GM21515 (cell line): ENCODE measurements around the gene MAPK4.
"Not testable (repeated sequence)": the region's sequence is repeated elsewhere in the genome, so short reads cannot be mapped to it uniquely, and the experiment has no call there.

Experiments
- ATAC-seq: cut with Tn5 transposase; IDR thresholded peaks from one replicate; pipeline ENCODE4 v1.9.1; 2021; ENCODE audit not compliant: unreplicated experiment

The MAPK4 gene

DNA sequence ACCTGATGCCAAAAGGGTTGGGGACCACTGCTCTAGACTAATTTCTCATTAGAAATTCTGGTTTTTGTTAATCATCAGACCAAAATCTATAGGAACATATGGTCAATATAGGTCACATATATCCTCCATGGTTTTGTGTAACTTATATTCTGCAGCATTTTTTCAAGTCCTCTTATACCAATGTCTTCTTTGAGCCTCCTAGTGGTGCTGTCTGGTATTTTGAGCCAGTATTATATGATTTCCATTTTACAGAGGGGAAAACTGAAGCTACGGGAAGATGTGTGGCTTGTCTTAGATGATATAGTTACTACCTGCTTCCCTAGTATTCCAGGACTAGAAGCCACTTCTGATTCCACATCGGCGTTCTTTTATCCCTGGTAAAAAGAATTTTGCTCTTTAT lies 13.8 kb downstream of the MAPK4 start:
- ATAC-seq, result no peak

DNA sequence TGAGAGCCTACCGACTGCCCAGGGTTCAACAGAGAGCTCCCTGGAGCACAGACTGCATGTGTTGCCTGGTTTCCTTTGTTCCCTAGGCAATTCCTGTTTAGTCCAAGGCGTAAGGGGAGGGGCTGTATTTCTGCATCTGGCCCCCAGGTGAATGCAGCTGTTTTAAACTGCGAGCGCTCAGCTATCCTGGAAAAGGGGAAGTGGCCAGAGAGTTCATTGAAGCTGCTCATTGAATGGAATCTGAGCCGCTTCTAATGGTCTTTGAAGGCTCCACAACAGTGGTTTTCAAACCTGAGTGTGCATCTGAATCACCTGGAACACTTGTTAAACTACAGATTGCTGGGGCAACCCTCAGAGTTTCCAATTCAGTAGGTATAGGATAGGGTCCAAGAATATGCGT lies 18.1 kb downstream of the MAPK4 start:
- ATAC-seq, result no peak

DNA sequence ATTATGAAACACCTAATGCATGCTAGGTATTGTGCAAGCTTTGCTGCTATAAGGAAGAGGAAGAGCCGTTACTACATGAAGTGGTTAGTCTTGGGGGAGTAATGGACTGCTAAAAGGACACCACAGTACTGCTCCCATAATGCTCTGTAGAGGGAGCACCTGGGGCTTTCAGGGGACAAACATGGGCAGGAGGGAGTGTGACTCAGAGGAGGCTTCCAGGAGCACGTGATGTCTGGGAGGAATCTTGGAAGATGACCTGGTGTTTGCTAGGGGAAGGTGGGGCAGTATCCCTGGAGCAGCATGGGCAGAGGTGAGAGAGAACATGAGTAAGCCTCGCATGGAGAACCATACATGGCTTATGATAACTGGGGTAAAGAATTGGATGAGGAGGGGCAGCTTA lies 18.8 kb downstream of the MAPK4 start:
- no peak for ATAC-seq

DNA sequence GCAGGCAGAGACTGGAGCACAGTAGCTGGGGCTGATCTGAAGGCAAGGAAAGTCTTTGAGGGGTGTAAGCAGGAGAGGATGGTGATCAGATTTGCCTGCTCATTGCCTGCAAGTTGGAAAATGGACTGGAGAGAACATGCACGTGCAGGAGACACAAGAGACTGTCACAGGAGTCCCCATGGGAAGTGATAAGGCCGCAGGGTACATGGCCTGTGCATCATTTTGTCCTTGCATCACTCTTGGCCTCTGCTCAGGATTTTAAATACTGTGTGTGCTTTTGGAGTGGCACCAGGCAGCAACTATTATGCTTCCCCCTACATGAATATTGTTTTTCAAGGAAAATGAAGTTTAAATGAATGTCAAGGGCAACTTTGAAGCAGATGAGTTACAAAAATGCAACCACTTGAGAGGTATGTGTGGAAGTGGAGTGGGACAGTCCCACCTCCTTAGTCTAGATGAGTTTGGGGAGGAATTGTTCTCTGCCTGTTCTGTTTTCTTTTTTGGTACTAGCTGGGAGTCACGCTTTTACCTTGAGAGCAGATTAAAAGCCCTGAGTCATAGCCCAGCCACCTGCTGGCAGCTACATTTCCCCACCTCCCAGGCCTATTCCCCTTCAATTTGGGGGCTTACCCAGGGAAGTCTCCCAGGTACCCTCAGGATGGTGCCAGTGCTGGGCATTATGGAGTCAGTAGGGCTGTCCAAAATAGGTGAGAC lies 19.3 kb downstream of the MAPK4 start:
- no peak for ATAC-seq

DNA sequence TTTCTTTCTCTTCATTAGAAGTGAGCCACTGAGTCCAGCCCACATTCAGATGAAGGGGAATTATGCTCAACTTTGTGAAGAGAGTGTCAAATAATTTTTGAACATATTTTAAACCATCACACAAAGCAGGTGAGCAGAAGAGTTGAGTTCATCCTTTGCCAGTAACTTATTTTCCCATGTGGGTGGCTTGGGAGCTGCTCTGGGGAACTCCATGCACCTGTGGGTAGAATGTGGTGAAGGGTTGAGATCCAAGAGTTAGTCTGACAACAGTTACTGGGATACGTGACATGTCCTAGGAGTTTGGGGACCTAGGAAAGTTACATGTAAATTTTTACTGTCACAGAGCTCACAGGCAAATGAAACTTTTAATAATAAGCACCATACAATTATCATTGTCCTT lies 21.6 kb downstream of the MAPK4 start:
- ATAC-seq, result no peak

DNA sequence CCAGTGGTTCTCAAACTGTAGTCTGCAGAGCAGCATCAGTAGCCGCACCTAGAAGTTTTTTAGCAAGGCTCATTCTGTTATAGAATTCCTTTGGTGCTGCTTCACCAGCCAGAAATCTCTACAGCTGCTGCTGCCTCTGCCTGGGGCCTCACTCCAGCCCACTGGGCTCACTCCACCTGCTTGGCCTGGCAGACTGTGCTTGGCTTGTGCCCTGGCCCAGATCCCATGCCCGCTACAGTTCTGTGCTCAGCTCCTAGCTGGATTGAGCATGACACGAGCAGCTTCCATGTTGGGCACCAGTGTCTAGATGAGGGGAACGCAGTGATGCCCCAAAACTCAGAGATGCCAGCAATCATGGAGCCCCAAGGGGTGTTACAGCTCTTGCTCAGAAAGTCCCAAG lies 22.6 kb downstream of the MAPK4 start:
- ATAC-seq, result no peak

DNA sequence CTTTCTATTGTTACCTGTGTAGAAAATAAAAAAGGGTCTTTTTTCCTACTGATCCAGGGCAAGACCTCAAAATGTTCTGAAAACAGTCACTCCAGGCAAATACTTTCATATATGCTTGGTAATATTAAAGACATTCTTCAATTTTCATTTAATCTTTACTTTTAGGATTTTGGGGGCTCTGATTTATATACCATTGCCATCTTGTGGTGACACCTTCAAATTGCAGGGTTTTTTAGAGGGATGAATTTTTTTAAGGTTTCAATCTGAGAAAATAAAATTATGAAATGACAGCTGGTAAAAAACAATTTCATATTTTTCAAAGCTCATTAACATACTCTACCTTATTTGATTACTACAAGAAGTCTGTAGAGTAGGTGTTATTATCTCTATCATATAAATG lies 26.8 kb downstream of the MAPK4 start:
- ATAC-seq, result no peak

DNA sequence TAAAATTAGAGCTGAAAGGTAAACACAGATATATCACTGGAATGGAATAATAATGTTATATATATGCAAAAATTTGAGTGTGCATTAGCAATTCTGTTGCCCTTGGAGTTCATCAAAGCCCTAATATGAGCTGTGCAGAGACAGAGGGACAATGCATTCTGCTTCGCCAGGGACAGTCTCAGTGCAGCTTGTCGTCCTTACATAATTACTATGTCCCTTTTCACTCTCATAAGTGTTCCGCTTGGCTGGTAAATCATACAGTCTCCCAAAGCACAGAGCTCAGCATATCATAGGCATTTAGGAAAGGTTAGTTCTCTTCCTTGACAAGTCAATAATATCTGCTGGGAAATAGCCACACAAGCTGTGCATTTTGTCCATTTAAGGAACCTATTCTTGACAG lies 30.7 kb downstream of the MAPK4 start:
- no peak for ATAC-seq

DNA sequence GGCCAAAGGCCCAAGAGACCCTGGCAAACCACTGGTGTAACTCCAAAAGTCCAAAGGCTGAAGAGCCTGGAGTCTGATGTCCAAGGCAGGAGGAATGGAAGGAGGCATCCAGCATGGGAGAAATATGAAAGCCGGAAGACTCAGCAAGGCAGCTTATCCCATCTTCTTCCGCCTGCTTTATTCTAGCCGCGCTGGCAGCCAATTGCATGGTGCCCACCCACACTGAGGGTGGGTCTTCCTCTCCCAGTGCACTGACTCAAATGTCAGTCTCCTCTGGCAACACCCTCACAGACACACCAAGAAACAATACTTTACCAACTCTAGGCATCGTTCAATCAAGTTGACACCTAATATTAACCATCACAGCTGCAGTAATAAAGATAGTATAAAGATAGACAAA lies 34.1 kb downstream of the MAPK4 start:
- ATAC-seq, result no peak

DNA sequence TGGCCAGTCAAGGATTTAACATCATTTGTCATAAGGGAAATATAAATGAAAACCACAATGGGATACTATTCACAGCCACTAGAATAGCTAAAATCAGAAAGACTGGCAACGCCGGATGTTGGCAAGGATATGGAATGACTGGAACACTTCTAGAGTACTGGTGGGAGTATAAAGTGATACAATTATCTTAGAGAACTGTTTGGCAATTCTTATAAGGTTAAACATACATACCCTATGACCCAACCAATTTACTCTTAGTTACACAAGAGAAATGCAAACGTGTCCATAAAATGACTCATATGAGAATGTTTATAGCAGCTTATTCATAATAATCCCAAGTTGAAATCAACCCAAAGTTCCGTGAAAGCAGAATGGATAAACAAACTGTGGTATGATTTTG lies 35.1 kb downstream of the MAPK4 start:
- ATAC-seq, result no peak

DNA sequence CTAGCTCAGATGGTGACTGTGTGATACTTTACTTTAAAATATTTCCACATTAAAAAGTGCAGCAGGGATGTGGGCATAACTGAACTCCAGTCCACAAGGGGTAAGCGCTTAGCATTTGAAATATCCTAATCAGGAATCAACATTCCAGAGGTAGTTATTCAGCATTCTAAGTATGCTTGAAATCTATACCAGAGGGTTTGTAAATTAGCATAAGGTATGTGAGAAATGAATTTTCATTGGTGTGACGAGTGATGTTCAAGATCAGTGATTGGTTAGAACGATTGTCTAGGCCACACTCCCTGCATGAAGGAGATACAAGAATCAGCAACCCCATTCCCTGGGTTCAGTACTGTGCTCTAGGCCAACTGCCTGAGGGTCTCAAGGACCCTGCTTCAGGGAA lies 42.6 kb downstream of the MAPK4 start:
- no peak for ATAC-seq

DNA sequence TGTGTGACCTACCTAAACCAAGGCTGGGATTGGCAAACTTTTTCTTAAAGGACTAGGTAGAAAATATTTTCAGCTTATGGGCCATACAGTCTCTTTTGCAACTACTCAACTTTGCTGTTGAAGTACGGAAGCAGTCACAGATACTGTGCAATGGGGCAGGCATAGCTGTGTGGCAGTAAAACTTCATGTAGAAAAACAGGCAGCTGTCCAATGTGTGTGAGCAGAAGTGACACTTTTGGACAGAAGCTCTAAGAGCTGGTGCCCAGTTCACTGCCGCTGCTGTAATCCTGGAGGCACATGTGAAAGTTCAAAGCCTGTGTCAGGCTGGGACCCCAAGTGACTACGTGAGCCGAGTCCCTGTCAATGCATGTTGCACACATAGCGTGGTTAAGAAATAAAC lies 46.7 kb downstream of the MAPK4 start:
- ATAC-seq, result no peak

DNA sequence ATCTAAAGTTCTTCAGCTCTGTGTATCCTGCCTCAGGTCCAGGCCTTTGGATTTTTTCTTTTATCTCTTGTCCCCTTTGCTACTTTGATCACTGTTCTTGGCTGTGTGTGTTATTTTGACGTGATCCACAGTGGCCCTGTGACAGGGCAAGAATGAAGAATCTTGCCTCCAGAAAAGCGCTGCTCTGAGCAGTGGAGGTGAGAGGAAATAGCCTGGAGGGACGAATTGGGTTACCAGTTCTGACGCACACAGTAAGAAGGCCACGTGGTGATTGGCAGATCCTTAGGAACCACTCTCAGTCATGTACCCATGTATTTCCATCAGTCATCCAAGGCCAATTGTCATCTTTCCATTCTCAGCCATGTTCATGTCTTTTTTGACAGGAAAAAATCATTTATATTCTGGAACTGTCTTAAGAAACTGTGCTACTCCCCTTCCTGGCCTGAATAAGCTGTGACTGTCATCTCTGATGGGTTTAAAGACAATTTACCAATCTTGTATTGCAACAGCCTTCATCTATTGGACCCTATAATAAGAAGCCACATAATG lies 47.6 kb downstream of the MAPK4 start:
- no peak for ATAC-seq

DNA sequence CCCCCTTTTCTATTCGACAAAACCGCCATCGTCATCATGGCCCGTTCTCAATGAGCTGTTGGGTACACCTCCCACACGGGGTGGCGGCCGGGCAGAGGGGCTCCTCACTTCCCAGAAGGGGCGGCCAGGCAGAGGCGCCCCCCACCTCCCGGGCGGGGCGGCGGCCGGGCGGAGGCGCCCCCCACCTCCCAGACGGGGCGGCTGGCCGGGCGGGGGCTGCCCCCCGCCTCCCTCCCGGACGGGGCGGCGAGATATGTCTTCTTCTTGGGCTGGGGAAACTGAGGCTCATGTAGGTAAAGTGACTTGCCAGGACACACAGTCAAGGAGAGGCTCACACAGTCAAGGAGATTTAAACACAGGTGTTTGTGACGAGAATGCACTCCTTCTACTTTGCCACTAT lies 49.3 kb downstream of the MAPK4 start:
- ATAC-seq, result not testable (repeated sequence)

DNA sequence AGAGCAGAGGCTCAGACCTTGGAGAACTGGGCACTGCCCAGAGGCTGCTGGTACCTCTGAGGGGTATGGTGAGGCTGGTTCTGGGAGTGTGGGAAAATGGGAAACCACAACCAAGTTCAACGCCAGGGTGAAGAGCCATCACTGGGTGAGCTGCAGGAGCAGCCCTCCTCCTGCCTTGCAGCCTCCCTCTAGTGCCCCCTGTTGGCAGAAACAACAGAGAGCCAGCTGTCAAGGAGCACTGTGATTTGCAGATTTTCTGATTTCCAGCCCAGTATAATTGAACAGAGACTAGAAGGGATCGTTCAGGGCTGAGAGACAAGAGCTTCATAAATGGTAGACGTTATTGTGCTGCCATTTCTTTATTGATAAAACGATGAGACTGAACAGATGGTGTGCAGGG lies 50.5 kb downstream of the MAPK4 start:
- no peak for ATAC-seq

DNA sequence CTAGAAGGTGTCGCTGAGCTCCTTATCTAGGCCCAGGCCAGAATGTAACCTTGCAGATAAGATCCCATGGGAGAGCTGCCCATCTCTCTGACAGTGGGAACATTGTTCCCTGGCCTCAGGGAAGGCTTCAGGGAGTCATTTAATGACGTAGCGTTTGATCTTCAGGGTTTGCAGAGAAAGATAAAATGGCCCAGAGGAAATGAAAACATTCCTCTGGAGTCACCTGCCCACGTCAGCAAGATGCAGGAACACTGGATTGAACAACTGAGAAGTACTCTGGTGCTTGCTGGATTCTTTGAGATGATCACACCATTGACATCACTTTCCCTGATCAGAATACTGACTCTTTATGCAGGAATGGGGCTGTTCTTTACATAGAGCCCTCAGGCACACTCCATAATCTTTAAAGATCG lies 51.6 kb downstream of the MAPK4 start:
- ATAC-seq, result no peak

DNA sequence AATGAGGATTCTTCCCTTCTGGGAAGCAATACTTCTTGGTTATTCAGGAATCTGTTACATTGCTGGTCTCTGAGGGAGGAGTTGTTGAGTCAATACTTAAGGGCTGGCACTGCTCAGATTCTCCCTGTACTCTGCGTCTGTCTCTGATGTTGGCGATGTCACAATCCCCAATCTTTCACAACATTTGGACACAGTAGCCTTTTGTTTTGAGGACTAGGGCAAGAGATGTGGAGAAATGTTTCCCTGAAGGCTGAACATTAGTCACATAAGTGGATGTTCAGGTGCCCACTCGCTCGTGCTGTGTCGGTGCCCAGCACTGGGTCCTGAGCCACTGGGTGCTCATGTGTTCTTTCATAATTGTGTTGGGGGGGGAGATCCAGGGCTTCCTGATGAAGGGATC lies 55.0 kb downstream of the MAPK4 start:
- ATAC-seq, result no peak

DNA sequence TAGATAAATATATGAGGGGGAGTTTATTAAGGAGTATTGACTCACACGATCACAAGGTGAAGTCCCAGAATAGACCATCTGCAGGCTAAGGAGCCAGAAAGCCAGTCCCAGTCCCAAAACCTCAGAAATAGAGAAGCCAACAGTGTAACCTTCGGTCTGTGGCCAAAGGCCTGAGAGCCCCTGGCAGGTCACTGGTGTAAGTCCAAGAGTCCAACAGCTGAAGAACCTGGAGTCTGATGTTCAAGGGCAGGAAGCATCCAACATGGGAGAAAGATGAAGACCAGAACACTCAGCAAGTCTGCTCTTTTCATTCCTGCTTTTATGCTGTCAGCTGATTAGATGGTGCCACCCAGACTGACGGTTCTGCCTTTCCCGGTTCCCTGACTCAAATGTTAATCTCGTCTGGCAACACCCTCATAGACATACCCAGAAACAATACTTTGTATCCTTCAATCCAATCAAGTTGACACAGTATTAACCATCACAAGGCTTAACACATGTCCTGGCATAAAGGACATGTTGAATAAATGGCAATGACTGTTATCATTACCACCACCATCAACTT lies 56.7 kb downstream of the MAPK4 start:
- no peak for ATAC-seq

DNA sequence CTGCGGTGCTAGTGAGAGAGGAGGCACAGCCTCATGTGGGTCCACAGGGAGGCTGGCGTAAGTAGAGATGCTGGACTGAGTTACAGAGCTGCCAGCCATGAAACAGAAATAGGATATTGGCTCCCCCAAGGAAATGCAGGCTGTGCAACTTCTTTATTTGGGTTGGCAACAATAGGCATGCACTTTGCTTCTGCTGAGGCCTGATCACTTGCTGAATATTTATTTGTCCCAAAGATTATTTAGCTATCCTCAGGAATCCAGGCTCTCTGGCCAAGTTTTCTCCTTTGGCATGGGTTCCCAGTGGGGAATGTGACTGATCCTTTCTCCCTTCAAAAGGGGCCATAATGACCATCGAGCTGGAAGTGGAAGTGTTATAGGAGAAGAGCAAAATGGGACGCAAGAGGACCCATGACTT lies 60.0 kb downstream of the MAPK4 start:
- ATAC-seq, result no peak

DNA sequence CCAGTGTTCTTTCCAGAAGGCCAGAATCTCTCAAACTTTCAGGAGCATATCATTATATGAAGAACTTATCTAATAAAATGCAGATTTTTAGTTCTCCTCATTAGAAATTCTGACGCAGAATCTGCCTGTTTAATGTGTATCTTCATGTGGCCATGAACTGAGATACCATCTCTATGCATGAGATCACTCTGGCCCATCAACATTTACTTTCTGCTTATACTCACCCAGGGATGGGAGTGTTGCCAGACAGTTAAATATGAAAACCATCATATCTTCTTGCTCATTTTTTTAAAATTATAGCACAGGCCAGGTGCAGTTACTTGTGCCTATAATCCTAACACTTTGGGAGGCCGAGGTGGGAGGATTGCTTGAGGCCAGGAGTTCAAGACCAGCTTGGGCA lies 60.4 kb downstream of the MAPK4 start:
- no peak for ATAC-seq

DNA sequence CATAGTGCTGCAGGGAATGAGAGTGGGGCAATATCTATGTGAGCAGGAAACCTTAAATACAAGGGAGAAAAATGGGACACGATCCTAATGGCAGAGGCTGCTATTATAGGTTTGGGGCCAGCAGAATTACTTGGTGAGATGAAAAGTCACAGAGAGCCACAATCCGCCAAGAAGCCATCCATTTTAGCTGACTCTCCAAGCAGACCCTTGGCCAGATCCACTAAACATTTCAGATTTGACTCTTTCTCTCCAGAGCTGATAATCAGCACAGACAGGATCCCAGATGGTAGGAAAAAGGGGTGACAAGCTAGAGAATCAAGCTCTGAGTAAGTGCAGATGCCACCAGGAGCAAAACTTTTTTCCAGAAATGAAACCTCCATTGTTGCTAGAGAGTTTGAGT lies 61.5 kb downstream of the MAPK4 start:
- ATAC-seq, result no peak

DNA sequence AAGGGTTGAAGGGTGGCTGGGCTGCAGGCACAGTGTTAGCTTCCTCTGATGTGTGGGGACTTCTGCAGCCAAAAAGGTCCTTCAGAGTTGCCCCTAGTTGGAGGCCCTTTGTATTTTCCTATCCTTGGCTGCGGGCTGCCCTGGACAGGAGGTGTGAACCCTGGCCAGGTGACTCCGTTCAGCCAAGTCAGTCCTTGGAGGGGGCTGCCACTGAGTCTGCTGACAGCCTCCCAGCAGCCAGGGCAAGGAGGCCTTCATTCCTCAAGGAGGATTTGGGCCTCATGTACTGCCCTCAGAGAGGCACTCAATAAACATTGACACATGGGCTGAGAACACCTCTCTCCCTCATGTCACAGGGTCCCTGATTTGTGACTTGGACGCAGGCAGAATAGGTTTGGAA lies 62.4 kb downstream of the MAPK4 start:
- no peak for ATAC-seq

DNA sequence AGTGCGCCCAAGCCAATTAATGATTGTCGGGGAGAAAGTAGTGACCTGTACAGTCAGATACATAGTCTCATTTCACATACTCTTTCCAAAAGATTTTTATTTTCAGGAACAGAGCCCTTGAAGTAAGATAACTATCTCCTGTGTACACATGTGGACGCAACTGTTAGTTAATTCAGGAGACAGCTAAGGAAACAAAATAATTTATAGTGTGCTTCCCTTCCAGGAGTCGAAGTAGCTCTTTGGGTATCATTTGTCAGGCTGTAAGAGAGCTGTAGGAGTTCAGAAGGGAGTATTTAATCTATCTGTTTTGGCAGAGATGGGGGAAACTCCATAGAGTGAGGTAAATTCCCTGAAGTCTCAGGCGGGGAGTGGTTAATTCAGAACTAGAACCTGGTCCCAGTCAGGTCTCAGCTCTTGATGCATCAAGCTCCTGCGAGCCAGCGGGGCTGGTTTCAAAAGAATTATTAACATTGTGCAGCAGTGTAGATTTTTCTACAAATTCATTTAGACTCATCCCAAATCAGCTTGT lies 63.0 kb downstream of the MAPK4 start:
- ATAC-seq, result no peak
